ENCODE data around the gene NMNAT2.

GRCh38 chr1:183212870-183213269 is 205.3 kb downstream of the NMNAT2 start:
- TF ChIP-seq EZH2 (IDR thresholded peaks at IDR 0.05; ENCODE audit: borderline replicate concordance, low read depth, low read length, severe bottlenecking) (no peak), POLR2A (IDR thresholded peaks at IDR 0.05; ENCODE audit: low read depth, low read length) (no peak)
- TF ChIP-seq, protein P1, sequence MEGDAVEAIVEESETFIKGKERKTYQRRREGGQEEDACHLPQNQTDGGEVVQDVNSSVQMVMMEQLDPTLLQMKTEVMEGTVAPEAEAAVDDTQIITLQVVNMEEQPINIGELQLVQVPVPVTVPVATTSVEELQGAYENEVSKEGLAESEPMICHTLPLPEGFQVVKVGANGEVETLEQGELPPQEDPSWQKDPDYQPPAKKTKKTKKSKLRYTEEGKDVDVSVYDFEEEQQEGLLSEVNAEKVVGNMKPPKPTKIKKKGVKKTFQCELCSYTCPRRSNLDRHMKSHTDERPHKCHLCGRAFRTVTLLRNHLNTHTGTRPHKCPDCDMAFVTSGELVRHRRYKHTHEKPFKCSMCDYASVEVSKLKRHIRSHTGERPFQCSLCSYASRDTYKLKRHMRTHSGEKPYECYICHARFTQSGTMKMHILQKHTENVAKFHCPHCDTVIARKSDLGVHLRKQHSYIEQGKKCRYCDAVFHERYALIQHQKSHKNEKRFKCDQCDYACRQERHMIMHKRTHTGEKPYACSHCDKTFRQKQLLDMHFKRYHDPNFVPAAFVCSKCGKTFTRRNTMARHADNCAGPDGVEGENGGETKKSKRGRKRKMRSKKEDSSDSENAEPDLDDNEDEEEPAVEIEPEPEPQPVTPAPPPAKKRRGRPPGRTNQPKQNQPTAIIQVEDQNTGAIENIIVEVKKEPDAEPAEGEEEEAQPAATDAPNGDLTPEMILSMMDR (IDR thresholded peaks at IDR 0.05; ENCODE audit: extremely low read depth in 1 of 2, insufficient read depth in 1 of 2, low read depth in 1 of 2, low read length in 2 of 2) = no peak
